Measurements from ENCODE around the gene RAB3GAP1.

DNA sequence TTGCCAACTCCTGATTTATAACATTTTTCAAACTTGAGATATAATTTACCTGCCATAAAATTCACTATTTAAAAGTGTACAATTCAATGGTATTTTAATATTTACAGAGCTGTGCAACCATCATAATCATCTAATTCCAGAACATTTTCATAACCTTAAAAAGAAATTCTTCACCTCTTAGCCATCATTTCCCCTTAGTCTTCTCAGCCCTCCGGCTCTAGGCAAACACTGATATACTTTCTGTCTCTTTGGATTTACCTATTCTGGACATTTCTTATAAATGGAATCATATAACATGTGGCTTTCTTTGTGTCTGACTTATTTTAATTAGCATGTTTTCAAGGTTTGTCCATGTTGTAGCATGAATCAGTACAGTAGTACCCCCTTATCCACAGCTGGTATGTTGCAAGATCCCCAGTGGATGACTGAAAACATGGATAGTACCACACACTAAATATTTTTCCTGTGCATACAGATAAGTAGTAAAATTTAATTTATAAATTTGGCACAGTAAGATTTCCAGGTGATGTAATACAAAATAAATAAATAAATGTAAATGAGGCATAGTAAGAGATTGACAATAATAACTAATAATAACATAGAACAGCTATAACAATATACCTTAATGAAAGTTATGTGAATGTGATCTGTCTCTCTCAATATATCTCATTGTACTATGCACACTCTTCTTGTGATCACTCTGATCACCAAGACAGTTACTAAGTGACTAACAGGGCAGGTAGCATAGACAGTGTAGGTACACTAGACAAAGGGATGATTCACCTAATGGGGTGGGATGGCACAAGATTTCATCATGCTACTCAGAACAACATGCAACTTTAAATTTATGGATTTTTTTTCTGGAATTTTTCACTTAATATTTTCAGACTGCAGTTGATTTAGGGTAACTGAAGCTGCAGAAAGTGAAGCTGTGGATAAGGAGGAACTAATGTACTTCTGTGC, 73.1 kb downstream of the RAB3GAP1 start:
- TF ChIP-seq CTCF (IDR thresholded peaks at IDR 0.05; ENCODE audit: low read length): no peak
- TF ChIP-seq EZH2 (IDR thresholded peaks at IDR 0.05; ENCODE audit: borderline replicate concordance, low read length): no peak

All from OCI-LY1 (cell line).